Stimulated activated CD4-positive, alpha-beta T cell treated with anti-CD3 and anti-CD28 coated beads, Interleukin-12 subunit alpha, Interleukin-12 subunit beta, amount 100 ng/mL, for 4 hours (primary cell): ENCODE data around the gene OR2M3.
"Not testable (repeated sequence)": the region's sequence is repeated elsewhere in the genome, so short reads cannot be mapped to it uniquely, and the experiment has no call there.

ENCODE experiments used
- DNase-seq: peaks from one replicate; pipeline ENCODE4 v3.0.0-alpha.2; 2020

OR2M3 gene, protein sequence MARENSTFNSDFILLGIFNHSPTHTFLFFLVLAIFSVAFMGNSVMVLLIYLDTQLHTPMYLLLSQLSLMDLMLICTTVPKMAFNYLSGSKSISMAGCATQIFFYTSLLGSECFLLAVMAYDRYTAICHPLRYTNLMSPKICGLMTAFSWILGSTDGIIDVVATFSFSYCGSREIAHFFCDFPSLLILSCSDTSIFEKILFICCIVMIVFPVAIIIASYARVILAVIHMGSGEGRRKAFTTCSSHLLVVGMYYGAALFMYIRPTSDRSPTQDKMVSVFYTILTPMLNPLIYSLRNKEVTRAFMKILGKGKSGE

DNA sequence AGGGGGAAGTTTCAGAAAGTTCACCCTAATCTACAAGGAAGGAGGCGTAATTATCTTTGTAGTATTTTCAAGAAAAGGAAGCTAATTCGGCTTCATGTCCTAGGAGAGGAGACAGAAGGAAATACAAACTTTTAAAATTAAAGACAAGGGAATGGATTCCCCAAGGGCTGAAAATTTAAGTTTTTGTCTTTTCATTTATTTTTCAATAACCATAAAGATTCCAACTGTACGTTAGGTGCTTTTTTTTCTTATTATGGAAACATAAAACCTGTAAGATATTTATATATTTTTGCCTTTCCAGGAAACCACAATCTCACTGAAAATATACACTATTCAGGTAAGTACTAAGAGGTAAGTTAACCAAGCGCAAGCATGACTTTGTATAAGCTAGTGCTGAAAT lies at the start of gene OR2M3:
OR2M3 (plus strand) TSS at position 301 of the 400 bp plus-strand sequence. CDS start 5,803 bp downstream, outside the sequence.
- DNase-seq, result no peak

DNA sequence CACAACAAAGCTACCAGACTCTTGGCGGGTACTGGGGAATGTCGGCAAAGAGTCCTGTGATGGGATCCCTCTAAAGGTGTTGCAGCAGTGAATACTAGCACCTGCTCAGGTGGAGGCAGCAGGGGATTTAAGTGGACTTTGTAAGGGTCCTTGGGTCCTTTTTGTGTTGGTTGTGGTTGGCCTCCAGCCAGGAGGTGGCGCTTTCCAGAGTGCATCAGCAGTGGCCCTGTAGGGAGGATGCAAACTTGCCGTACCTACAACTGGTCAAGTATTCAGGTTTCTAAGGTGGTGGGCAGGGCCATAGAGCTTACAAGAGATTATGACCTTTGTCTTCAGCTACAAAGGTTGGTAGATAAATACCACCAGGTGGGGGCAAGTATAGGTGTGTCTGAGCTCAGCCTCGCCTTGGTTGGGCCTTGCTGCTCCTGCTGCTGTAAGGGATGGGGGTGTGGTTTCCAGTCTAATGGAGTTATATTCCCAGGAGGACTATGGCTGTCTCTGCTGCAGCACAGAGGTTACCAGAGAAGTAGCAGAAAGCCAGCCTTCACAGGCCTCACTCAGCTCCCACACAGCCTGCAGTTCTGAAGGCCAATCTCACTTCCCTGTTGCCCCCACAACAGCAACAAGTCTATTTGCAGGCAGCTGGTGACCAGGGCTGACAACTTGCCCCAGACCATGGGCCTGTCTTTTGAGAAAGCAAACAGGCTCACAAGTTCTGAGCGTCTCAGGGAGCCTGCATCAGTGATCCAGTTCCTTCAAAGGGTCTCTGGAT lies 44.8 kb upstream of the OR2M3 start:
- no peak for DNase-seq

DNA sequence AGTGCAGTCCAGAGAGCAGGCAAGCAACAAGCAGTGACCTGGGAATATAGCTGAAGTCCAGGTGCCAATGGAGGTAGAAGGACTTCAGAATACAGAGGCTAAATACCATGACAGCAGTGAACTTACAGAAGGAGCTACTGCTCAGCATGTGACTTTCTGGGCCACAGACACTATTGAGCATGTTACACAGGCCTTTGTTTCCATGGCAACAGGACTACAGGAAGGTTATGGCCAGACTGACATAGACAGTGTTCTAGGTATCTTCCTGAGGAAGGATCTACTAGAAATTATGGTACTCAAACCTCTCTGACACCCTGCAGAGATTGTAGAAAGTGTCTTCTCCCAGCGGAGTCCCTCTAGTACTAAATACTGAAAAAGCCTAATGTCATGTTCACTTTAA lies 41.1 kb upstream of the OR2M3 start:
- no peak for DNase-seq

- DNase-seq, result no peak
Observed at GRCh38 chr1:248158758-248159157, 38.3 kb upstream of the OR2M3 start.

- DNase-seq, result no peak
Observed at GRCh38 chr1:248164031-248164430, 33.0 kb upstream of the OR2M3 start.

- no peak for DNase-seq
Observed at GRCh38 chr1:248165186-248165585, 31.9 kb upstream of the OR2M3 start.

- DNase-seq, result no peak
Observed at GRCh38 chr1:248174521-248174920, 22.5 kb upstream of the OR2M3 start, which contains the start of gene OR2M2. OR2M2 (plus strand) TSS chr1:248174821; CDS start chr1:248179986, 5,165 bp downstream.

DNA sequence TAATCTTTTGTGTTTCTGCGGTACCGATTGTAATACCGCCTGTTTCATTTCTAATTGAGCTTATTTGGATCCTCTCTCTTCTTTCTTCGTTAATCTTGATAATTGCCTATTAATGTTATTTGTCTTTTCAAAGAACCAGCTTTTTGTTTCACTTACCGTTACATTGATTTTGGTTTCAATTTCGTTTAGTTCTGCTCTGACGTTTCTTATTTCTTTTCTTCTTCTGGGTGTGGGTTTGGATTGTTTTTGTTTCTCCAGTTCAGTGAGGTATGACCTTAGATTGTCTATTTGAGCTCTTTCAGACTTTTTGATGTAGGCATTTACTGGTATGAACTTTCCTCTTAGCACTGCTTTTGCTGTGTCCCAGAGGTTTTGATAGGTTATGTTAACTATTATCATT lies 13.1 kb upstream of the OR2M3 start:
- DNase-seq, result no peak

DNA sequence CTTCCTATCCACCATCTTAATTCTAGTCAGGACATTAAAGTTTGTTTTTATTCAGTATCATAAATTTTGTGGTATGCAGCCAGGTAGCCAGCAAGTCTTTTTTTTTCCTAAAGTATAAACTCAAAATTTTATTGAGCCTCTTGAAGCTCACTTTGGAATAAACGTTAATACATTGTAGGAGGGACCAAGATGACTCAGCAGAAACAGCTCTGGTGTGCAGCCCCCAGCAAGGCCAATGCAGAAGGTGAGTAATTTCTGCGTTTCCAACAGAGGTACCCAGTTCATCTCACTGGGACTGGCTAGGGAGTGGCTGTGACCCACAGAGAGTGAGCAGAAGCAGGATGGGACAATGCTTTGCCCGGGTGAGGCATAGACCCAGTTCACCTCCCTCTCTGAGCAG lies 9.7 kb upstream of the OR2M3 start:
- DNase-seq, result no peak

DNA sequence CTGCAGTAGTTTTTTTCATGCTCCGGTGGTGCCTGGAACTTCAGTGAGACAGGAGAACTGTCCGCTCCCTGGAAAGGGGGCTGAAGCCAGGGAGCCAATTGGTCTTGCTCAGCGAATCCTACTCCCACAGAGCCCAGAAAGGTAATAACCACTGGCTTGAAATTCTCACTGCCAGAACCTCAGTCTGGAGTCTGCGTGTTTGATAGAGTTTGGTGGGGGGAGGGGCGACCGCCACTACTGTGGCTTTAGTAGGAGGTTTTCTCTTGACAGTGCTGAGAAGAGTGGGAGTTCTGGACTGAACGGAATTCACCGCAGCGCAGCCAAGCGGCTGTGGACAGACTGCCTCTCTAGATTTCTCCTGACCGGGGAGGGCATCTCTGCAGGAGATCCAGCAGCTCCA lies 8.0 kb upstream of the OR2M3 start:
- no peak for DNase-seq

DNA sequence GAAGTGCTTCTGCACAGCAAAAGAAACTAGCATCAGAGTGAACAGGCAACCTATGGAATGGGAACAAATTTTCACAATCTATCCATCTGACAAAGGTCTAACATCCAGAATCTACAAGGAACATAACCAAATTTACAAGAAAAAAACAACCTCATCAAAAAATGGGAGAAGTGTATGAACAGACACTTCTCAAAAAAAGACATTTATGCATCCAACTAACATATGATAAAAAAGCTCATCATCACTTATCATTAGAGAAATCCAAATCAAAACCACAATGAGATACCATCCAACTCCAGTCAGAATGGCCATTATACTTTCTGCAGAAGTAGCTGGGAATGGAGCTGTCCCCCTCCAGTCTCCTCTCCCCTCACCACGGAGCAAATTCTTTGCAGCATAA lies 2.9 kb upstream of the OR2M3 start:
- DNase-seq, result no peak

DNA sequence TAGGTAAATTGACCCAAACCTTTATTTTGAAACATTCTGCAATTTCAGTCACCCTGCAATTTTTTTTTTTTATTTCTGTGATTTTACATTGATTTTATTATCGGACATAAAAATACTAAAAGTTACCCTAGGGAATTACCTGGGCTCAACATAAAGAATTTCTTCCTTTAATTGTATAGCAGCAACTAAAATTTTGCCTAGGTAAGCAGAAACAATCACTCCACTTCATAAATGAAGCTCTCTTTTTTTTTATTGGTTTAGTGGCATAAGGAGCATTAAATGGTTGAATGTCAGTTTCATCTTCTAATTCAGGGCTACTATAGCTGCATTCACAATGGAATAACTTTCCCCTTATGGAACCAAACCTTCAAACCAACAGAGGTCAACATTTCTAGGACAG lies 18.8 kb downstream of the OR2M3 start:
- no peak for DNase-seq

GRCh38 chr1:248225537-248225936 lies 28.5 kb downstream of the OR2M3 start:
- DNase-seq, result no peak

DNA sequence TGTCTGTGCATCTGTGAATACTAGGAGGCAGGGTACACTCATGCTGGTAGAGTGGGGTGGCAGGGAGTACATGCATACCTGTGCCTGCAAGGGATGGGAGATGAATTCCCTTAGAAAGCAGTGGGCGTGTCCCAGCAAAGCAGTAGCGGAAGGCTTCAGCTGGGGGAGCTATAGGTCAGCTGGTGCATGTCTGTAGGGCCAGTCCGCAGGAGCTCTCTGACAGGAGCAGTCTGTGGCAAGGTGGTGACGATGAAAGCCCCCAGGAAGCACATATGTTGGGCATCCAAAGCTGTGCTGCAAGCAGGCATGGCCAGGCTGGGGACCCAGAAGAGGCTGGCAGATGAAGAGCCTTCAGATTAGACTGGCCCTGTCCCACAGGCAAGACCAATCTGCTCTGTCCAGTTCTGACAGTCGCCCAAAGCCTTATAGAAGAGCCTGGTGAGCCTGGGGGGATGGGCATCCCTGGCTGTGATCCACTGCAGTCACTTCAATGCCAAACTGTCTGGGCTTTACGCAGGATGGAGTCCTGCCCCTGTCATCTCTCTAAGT lies 32.4 kb downstream of the OR2M3 start:
- no peak for DNase-seq

GRCh38 chr1:248231117-248231516 lies 34.1 kb downstream of the OR2M3 start, which contains the start of gene OR2M4:
OR2M4 (plus strand) TSS chr1:248231417; CDS start chr1:248238929, 7,512 bp downstream.
- DNase-seq, result no peak

DNA sequence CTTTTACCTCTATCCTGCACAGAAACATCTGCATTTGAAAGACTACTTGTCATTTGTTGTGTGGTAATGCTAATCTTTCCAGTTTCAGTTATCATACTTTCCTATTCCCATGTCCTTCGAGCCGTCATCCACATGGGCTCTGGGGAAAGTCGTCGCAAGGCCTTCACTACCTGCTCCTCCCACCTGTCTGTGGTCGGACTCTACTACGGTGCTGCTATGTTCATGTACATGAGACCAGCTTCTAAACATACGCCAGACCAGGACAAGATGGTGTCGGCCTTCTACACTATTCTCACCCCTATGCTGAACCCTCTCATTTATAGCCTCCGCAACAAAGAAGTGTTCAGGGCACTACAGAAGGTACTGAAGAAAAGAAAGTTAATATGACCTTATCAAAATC lies 42.4 kb downstream of the OR2M3 start:
- no peak for DNase-seq

GRCh38 chr1:248243204-248243603 lies 46.1 kb downstream of the OR2M3 start:
- DNase-seq, result no peak

GRCh38 chr1:248259309-248259708 lies 62.2 kb downstream of the OR2M3 start:
- DNase-seq, result not testable (repeated sequence)
